WI38 (cell line): ENCODE results near the gene MINDY4.

Experiments
- H3K4me3 ChIP-seq: 2 replicates; pipeline ENCODE4 v1.5.1; 2011; ENCODE audit warnings: low read depth, mild to moderate bottlenecking, control low read depth, low read length
- TF ChIP-seq, protein P1 (sequence below): IDR thresholded peaks from 2 replicates; pipeline ENCODE4 v1.5.1; 2012; ENCODE audit warnings: low read depth, mild to moderate bottlenecking, control low read depth, low read length

MINDY4 gene

GRCh38 chr7:30837581-30837980 lies 66.4 kb downstream of the MINDY4 start:
- H3K4me3 ChIP-seq: no peak overlapping the region
- TF ChIP-seq, protein P1, sequence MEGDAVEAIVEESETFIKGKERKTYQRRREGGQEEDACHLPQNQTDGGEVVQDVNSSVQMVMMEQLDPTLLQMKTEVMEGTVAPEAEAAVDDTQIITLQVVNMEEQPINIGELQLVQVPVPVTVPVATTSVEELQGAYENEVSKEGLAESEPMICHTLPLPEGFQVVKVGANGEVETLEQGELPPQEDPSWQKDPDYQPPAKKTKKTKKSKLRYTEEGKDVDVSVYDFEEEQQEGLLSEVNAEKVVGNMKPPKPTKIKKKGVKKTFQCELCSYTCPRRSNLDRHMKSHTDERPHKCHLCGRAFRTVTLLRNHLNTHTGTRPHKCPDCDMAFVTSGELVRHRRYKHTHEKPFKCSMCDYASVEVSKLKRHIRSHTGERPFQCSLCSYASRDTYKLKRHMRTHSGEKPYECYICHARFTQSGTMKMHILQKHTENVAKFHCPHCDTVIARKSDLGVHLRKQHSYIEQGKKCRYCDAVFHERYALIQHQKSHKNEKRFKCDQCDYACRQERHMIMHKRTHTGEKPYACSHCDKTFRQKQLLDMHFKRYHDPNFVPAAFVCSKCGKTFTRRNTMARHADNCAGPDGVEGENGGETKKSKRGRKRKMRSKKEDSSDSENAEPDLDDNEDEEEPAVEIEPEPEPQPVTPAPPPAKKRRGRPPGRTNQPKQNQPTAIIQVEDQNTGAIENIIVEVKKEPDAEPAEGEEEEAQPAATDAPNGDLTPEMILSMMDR: no peak

DNA sequence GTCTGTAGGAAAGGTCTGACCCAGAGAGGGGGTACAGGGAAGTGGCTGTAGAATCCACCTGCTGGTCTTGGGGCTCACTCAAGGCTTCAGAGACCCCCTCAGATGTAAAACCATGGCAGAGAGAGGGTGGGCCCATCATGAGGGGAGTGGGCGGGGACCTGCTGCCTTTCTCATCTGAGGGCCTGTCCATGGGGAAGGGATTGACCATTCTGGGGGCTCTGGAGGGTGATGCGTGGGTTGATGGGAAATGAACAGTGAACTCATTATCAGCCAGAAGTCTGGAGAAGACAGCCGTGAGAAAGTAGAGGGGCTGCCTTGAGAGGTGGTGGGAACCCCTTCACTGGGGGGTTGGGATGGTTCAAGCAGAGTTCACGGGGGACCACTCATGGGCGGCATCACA lies 66.8 kb downstream of the MINDY4 start:
- TF ChIP-seq, protein P1: no peak
- no peak overlapping the region for H3K4me3 ChIP-seq

DNA sequence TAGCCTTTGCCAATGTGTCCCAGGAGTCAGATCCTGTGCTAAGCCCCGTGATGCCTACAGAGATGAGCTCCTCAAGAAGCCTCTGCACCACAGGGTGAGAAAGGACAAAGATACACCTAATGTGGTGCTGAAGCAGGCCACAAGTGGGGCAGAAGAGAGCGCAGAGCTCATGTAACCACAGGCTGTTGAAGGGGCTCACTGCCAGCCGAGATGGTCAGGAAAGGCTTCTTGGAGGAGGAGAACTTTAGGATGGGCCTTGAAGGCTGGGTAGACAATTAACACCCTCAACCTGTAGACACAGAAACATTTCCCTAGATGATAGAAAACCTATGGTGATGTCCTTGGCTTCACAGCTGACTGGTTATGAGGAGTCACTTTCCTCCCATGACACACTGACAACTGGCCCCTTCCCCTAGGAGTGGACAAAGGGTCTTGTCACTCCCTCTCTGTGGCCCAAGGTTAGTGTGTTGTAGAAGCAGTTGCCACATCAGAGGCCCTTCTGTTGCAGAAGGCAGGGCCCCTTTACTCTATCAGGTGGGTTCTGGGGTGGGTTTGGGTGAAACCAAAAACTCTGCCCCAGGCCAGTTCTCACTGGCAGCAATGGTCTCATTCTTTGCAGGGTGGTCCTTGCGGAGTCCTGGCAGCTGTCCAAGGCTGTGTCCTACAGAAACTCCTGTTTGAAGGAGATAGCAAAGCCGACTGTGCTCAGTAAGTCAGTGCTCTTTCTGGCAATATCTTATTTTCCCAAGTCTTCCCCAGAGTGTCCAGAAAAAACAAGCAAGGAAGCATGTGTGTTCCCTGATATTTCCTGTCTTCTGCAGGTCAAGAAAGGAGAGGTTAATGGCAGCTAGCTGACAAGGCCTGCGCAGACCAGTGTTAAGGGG lies 69.2 kb downstream of the MINDY4 start:
- TF ChIP-seq, protein P1: no peak
- no peak overlapping the region for H3K4me3 ChIP-seq

GRCh38 chr7:30841025-30841735 lies 70.0 kb downstream of the MINDY4 start:
- no peak overlapping the region for H3K4me3 ChIP-seq
- TF ChIP-seq, protein P1: no peak

DNA sequence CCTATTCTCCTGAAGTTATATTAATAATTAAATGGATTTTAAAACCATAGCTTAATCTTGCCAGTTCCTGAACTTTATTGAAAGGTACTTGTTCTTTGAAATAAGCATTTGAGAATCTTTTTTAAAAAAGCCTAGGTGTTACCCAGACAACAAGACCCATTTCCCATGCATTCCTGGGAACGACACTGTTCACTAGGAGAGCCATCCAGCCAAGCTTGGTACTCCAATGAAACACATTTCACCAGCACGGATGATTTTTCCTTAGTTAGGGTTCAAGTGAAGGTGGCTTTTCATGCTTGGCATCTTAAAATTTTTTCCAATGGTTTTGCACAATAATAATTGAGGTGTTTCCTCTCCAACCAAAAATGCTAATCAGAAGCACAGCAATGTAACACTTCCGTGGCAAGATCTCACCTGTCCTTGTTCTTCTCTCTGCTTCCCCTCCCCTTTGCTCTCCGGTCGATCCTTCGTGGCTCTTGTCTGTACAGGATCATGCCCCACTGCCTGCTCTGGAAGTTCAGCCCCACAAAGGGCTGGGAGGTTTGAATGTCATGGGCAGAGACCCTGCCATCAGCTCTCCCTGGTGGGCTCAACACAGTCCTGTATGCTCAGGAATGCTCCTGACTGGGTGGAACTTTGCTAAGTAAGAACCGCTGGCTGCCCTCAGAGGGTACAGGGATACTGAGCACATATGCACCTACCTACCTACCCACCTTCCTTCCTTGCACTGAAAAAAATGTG lies 70.8 kb downstream of the MINDY4 start:
- TF ChIP-seq, protein P1: no peak
- H3K4me3 ChIP-seq: no peak overlapping the region

DNA sequence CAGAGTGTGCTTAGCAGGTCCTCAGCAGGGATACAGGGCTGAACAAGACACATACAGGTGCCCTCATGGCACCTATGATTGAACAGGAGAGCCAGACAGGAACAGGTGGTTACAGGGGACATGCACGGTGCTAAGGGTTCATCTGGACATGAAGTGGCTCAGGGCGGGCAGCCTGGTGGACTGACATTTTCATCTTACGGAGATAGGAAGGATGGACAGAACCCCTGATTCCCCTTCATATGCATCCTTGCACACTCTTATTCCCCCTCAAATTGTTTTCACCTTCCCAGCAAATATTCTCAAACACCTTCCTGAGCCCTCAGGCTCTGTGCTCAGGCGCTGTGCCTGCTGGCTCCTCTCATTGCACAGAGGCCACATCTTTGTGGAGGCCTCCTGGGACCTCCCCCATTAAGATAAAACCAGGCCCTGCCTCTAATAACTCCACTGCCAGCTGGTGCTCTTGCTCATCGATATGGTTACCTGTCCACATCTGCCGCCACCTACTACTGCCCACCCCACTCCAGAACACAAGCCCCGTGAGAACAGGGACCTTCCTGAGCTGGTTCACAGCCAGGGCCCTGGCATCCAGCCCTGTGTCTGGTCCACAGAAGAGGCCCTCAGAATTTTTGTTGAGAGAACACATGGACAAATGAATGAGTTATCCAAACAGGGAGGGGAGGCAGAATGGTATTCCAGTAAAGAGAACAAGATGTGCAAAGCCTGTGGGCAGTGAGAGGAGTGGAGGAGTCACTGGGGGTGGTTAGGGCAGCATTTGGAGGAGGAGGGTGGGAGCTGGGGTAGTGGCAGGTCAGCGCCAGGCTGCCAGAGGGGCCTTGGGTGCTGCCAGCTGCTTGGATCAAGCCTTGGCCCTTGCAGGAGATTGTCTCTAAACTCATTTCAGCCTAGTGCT lies 71.6 kb downstream of the MINDY4 start:
- TF ChIP-seq, protein P1: no peak
- H3K4me3 ChIP-seq: no peak overlapping the region
